NCI-H345 treated with DMSO at 0.1 percent for 48 hours (cell line): ENCODE data around the gene GLB1L.

Source experiments
- DNase-seq: peaks from one replicate; lab custom pipeline; 2025; ENCODE audit not compliant: unreplicated experiment; lab: John Stamatoyannopoulos, UW

GLB1L gene

DNA sequence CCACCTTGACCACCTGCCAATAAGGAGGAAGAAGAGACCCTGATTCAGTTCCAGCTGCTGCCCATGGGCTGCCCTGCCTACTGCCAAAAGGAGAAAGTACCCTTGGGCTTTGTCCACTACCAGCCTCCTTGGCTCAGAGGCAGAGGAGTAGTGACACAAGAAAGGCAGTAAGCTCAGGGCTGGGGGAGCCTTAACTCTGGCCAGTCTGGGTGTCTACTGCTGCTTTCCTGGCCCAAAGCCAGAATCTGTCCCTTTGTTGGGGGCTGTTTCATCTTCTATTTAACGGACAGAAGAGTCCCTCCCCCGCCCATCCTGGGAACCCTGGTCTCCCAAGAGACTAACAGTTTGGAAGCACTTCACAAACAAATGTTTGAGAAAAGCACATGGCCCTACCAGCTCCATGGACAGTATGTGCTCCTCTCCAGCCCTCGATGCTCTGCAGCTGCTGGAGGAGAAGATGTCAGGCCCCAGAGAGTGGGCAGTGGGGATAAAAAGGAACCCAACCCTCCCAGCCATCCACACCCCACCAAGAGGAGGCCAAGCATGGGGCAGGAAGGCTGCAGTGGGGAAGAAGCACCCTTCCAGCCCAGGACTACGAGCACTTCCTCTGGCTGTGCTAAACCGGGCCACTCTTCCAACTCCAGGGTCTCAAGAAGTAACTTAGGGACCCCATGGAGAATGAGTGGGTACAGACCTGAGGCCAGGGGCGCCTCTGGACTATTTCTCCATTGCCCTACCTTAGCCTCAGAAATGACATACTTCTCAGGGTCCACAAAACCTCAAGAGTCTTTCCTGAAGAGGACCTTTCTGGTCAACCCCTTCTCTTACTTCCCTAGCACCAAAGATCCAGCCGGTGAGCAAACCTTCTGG is 17.0 kb downstream of the GLB1L start:
- DNase-seq: no peak

- DNase-seq: no peak
Measured at GRCh38 chr2:219225350-219225749, 19.9 kb downstream of the GLB1L start.

- no peak for DNase-seq
Measured at GRCh38 chr2:219223831-219224610, 21.2 kb downstream of the GLB1L start.

GRCh38 chr2:219221957-219222518 is 23.2 kb downstream of the GLB1L start:
- no peak for DNase-seq

DNA sequence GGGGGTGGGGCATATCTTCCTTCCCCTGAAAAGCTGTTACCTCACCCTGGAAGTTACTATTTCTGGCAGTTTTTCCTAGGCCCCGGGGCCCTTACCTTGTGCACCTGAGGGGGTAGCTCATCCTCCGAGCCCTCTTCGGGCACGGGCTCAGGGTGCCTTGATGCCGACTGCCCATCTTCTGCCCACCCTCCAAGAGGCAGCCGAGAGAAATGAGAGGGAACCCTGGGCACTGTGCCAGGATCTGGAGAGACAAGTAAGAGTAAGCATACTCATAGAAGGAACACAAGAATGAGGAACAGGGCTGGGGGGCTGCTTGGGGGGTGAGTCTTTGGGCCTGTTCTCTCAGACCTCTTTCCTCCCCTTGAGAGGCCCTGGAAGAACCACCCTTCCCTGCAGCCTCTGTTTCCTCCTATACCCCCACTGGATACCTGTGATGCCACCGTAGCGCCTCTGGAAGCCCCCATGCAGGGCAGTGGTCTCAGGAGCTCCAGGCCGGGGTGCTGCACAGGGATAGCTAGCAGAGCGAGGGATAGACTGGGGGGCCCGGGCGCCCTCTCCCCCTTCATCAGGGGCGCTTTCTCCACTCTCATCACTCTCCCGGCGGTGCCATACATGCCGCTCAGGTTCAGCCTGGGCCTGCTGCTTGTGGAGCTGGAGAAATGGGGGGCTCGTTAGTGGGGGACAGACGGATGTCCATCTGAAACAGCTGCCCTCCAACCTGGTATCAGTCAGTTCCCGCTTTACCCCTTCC is 24.4 kb downstream of the GLB1L start:
- DNase-seq: no peak

DNA sequence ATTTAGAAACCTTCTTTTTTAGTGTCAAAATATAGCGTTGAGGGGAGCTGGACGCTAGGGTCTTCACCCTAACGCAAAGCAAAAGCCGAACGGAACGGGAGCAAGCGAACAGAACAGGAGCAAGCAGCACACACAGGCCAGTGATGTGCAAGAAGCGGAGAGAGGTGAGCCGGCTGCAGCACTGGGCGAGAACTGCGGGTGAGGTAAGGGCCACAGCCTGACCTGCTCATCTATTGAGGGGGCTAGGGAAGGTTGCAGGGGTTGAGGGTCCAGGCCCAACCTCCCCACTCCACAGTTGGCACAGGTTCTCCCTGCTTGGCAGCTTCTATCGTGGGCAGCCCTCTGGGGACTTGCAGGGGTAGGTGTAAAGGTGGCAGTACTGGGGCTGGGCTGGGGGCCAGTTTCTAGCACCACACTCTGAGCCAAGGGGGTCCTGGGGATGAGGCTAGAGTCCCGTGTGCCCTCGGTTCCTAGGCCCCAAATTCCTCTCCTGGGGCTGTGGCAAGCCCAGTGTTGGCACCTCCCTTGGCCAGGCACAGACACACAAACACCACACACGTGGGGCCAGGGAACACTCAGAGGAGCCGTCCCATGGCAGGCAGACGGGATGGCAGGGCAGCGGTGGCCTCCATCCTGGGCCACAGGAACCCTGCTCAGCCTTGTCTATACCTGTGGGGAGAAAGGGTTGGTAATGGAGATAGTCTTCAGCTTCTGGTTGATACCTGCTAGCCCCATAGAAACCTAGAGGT is 25.3 kb downstream of the GLB1L start:
- DNase-seq: no peak

GRCh38 chr2:219218732-219219701 is 26.2 kb downstream of the GLB1L start, which contains the start of gene ABCB6:
ABCB6 (minus strand) TSS chr2:219218958; CDS start chr2:219218673, 285 bp downstream.
- DNase-seq: peak; percentile 90

GRCh38 chr2:219218217-219218731 is 27.0 kb downstream of the GLB1L start:
- peak; percentile 34 for DNase-seq

- no peak for DNase-seq
Measured at GRCh38 chr2:219216535-219216915, 28.7 kb downstream of the GLB1L start.

GRCh38 chr2:219215871-219216534 is 29.2 kb downstream of the GLB1L start:
- no peak for DNase-seq

DNA sequence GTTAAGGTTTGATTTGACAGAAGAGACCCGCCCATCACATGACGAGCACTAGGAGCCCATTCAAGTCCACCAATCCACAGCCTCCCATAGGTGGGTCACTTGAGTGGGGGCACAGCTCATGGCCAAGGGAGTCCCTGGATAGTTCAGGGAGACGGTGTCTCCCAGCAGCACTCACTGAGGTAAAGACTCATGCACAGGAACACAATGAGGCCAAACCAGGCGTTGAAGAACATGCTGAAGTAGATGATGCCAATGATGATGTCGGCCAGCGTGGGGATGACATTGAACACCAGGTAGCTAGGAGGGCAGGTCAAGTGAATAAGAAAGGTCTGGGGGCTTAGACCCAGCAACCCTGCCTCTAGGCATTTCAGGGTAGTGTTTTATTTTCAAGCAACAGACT is 30.5 kb downstream of the GLB1L start:
- DNase-seq: no peak

- no peak for DNase-seq
Measured at GRCh38 chr2:219214141-219214540, 31.1 kb downstream of the GLB1L start.

DNA sequence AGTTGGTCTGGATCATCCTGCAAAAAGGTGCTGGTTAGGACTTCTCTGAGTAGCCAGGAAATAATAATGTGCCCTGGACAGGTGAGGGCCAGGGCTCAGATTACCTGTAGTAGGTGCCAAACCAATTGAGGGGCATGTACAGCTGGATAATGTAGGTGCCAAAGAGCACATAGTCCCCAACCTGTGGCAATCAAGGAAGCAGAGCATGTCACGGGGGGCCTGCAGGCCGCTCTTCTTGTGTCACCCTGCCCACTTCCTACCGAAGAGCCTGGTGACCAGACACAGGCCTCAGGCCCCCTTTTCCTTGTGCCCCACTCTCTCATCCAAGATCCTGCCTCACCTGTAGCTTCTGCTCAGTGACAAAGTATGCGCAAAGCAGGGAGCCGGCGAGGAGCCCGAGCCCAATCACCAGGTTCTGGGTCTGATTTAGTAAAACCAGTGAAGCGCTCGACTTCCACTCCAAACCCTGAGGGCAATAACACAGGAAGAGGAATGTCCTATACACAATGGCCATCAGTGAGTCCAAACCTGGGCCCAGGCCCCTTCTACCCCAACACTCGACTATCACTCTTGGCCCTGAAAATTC is 31.7 kb downstream of the GLB1L start:
- no peak for DNase-seq

DNA sequence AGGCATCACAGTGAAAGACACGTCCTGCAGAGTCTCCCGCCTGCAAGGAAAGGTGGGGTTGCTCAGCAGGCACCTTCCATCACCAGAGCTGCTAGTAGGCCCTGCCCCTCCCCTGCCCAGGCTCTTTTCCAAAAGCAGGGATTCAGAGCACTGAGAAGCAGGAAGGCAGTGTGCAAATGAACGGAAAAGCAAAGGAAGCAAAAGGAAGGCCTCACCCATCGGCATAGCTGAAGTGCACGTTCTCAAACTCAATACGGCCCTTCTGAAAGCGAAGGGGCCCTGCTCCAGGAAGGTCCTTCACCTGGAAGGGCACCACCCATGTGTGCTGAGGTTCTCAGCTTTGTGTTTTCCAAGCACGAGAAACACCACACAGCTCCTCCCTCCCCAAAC is 32.2 kb downstream of the GLB1L start:
- no peak for DNase-seq

- no peak for DNase-seq
Measured at GRCh38 chr2:219210886-219211362, 34.3 kb downstream of the GLB1L start.

GRCh38 chr2:219210196-219210885 is 34.9 kb downstream of the GLB1L start:
- DNase-seq: no peak
